Activated CD8-positive, alpha-beta T cell treated with anti-CD3 and anti-CD28 coated beads for 36 hours (primary cell): ENCODE data around the gene RPL15. TPM values are rescaled to one million over a fixed set of nuclear protein-coding genes. Genes with fewer than 3 reads are reported as not detected.

Experiments
- ATAC-seq: fragments of 200-7000 bp; cut with Tn5 transposase; one replicate; pipeline ENCODE4 v1.10.0; 2021; ENCODE audit warnings: mild to moderate bottlenecking, moderate library complexity
- CTCF ChIA-PET: fragments of 350-600 bp; sonication (Branson Sonifier 250); formaldehyde crosslinking; loops from one replicate; lab custom pipeline; 2021; ENCODE audit warnings: antibody characterized with exemption; lab: Charles Lee
- POLR2A ChIA-PET: fragments of 350-600 bp; sonication (Branson Sonifier 250); formaldehyde crosslinking; loops from one replicate; lab custom pipeline; 2021; ENCODE audit warnings: antibody characterized with exemption; lab: Charles Lee
- DNase-seq: peaks from one replicate; pipeline ENCODE4 v3.0.0-alpha.2; 2020
- H3K27ac Mint-ChIP-seq: one replicate; pipeline ENCODE4 v1.8.0; 2021; ENCODE audit warnings: mild to moderate bottlenecking, mixed read lengths
- H3K27me3 Mint-ChIP-seq: one replicate; pipeline ENCODE4 v1.8.0; 2021; ENCODE audit warnings: mixed read lengths
- H3K36me3 Mint-ChIP-seq: one replicate; pipeline ENCODE4 v1.8.0; 2021; ENCODE audit warnings: low read depth, mixed read lengths
- H3K4me1 Mint-ChIP-seq: one replicate; pipeline ENCODE4 v1.8.0; 2021; ENCODE audit warnings: low read depth, mixed read lengths
- H3K4me3 Mint-ChIP-seq: one replicate; pipeline ENCODE4 v1.8.0; 2021; ENCODE audit warnings: mild to moderate bottlenecking, moderate library complexity, mixed read lengths
- H3K9me3 Mint-ChIP-seq: one replicate; pipeline ENCODE4 v1.8.0; 2021; ENCODE audit warnings: mixed read lengths
- intact Hi-C: fragments of 100-400 bp; cut with micrococcal nuclease; formaldehyde crosslinking; loops from one replicate; pipeline ENCODE4 v1.10.0; 2022
- total RNA-seq, 2 experiments: library from RNA; stranded (reverse); gene quantifications; one replicate each; pipeline ENCODE4 v1.2.3, GENCODE V29; 2021
- TF ChIP-seq, protein P1 (sequence below): fragments of 200-600 bp; IDR thresholded peaks from one replicate; pipeline ENCODE4 v1.8.0; 2022; ENCODE audit warnings: antibody characterized with exemption, mild to moderate bottlenecking

RPL15 gene
- total RNA-seq, 2 experiments from 2014 or later = 2,671 to 2,747 TPM

DNA sequence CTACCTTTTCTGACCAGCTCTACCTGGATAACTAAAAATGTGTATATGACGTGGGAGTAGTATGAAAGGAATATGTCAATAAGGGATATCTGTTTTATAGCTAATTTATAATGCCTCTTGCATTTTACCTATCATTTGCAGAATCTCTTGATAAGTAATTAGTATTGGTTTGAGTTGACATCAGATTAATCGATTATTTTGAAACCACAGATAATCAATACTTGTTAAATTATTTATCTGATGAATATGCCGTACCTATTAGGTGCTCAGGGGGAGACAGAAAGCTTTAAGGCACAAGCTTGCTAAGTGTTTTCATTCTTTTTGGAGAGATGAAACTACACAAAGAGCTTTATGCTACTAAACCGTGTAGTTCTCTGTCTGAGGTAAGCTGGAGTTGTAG, 52.5 kb downstream of the RPL15 start:
- ChIA-PET POLR2A (interaction anchor here (1.2 kb wide), 1 partner anchor 11 kb away, joined by 3 read pairs; no protein-coding TSS in a partner anchor), CTCF (interaction anchor here (0.9 to 1.3 kb wide), 3 partner anchors 13 to 30 kb away, joined by 3 to 4 read pairs (median 3); no protein-coding TSS in a partner anchor)
- intact Hi-C loops = no loop called here
- ATAC-seq = no peak
- Mint-ChIP-seq H3K4me1 (peaks cover 6% of the 10 kb centered on the region), H3K4me3 (no peak overlapping the region), H3K27me3 (no peaks in the 10 kb centered on the region), H3K27ac (no peak overlapping the region), H3K9me3 (no peaks in the 10 kb centered on the region), H3K36me3 (peaks cover 8% of the 10 kb centered on the region)
- no peak for DNase-seq
- TF ChIP-seq, protein P1, sequence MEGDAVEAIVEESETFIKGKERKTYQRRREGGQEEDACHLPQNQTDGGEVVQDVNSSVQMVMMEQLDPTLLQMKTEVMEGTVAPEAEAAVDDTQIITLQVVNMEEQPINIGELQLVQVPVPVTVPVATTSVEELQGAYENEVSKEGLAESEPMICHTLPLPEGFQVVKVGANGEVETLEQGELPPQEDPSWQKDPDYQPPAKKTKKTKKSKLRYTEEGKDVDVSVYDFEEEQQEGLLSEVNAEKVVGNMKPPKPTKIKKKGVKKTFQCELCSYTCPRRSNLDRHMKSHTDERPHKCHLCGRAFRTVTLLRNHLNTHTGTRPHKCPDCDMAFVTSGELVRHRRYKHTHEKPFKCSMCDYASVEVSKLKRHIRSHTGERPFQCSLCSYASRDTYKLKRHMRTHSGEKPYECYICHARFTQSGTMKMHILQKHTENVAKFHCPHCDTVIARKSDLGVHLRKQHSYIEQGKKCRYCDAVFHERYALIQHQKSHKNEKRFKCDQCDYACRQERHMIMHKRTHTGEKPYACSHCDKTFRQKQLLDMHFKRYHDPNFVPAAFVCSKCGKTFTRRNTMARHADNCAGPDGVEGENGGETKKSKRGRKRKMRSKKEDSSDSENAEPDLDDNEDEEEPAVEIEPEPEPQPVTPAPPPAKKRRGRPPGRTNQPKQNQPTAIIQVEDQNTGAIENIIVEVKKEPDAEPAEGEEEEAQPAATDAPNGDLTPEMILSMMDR = no peak

Other genes with a start within 250 kb of the RPL15 start
- gene UBE2E1, start 111.2 kb upstream of the RPL15 start, total RNA-seq = 10 to 100 TPM; 79.0 to 80.3 TPM
- 1 to 10 TPM; 3.6 to 3.9 TPM for gene NKIRAS1, start 142 bp upstream of the RPL15 start, total RNA-seq
- 1 to 10 TPM; 3.6 to 4.0 TPM for gene NR1D2, start 28.2 kb downstream of the RPL15 start, total RNA-seq